Epithelial cell of prostate (primary cell): ENCODE results near the gene POMT2.
A peak's percentile ranks its signal among the peaks of the same experiment; 100 is the strongest.
"Not testable (repeated sequence)": the region's sequence is repeated elsewhere in the genome, so short reads cannot be mapped to it uniquely, and the experiment has no call there.

Experiments used
- DNase-seq: peaks from one replicate; pipeline ENCODE4 v3.0.0-alpha.2; 2011; ENCODE audit warnings: low read depth, low spot score
- H3K27ac ChIP-seq: fragments of 450-650 bp; 2 replicates; pipeline ENCODE4 v1.5.1; 2017; ENCODE audit warnings: mild to moderate bottlenecking

POMT2 gene

DNA sequence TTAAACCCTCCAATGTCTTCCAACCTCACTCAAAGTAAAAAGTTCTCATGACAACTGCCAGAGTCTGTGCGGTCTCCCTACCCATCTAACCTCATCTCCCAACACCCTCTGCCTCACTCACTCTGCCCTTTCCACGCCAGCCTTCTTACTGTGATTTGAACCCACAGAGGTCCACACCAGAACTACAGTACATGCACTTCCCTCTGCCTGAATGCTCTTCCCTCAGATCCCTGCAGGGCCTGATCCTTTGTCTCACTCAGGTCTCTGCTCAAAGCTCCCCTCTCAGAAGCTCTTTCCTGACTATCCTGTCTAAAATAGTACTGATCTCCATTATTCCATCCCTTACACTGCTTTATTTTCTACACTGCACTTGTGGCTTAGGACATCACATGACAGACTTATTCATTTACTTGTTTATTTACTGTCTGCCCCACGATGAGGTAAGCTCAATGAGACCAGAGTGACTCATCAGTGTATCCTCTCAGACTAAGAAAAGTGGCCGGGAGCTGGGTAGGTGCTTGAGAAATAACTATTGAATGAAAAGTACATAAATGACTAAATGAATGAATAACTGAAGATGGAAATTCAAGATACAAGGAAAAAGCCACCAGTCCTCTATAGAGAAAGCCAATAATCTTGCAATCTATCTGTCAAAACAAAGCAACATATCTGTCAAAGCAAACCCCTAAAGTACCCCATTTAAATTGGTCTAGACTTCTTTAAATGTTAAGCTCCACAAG lies 17.1 kb downstream of the POMT2 start:
- peak overlapping the region; percentile 77 for H3K27ac ChIP-seq
- DNase-seq = peak; percentile 96

DNA sequence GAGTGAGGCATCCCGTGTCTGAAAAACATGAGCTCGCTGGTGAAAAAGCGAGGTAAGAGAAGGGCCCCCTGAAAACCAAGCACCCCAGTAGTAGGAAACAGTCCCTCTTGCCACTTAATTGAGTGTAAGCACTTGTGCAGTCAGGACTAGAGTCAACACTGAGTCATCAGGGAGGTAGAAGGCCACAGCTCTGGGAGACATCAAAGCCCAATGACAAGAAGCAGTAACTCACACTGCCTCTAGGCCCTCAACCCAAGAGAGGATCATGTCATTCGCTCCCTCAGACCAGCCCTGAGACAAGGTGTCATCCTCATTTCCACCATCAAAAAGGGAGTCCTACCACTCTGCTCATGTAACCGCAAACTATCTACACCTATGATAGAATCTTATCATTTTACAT lies 17.8 kb downstream of the POMT2 start:
- peak; percentile 86 for DNase-seq
- peak overlapping the region; percentile 77 for H3K27ac ChIP-seq

DNA sequence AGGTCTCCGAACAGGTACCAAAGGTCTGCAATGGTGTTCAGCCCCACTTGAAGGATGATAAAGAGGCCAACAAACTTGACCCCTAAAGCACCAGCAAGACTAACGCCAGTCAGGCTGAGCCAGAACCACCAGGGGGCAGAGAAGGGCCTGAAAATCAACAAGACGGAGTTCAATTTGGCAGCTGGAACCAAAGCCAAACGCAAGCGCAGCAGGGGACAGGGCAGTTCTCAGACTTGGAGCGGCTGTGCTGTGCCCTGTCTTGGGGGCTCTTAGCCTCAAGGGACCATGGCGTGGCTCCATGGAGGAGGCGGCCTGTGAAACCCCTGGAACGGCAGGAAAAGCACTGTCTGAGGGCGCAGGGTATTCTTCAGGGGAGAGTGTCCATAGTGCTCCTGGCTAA lies 19.6 kb downstream of the POMT2 start:
- no peak overlapping the region for H3K27ac ChIP-seq
- peak; percentile 36 for DNase-seq

GRCh38 chr14:77299771-77300170 lies 20.9 kb downstream of the POMT2 start:
- no peak overlapping the region for H3K27ac ChIP-seq
- no peak for DNase-seq

- no peak for DNase-seq
Observed at GRCh38 chr14:77296906-77297305, 23.8 kb downstream of the POMT2 start.

DNA sequence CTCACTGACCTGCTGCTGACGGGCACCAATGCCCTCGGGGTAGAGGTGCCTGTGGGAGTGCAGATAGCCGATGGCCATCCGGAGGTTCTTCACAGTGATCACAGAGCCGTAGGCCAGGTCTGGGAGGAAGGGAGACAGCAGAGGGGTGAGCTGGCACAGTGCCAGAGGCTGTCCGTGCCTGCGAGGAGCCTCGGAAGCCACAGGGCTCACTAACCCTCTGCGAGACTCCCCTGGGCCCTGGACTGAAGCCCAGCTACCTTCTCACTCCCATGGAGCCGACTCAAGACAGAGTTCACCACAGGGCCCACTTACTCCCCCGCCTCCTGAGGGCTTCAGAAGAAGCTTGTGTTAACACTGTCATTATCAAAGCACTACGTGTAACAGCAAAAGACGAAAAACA lies 24.5 kb downstream of the POMT2 start:
- no peak overlapping the region for H3K27ac ChIP-seq
- no peak for DNase-seq

More at GRCh38 chr14:77296906-77297305, 23.8 kb downstream of the POMT2 start:
- no peak overlapping the region for H3K27ac ChIP-seq

- no peak overlapping the region for H3K27ac ChIP-seq
- no peak for DNase-seq
Observed at GRCh38 chr14:77290705-77291104, 30.0 kb downstream of the POMT2 start.

DNA sequence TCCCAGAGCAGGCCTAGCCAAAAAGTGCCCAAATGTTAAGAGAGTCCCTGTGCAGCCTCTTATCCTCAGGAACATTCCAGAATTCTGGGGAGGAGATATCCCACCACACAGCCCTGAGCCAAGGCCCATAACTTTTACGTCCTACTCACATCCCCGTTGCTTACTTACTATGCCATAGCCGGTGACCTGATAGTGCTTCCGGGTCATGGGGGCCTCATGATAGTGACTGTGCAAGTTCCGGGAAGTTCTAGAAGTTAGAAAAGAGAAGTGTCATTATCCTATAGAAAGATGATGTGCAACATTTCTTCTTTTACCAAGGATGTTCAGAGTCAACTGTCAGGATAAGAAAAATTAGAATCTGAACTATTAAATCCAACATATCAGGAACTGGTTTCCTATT lies 34.1 kb downstream of the POMT2 start:
- H3K27ac ChIP-seq = no peak overlapping the region
- DNase-seq = no peak

GRCh38 chr14:77284466-77284865 lies 36.2 kb downstream of the POMT2 start:
- H3K27ac ChIP-seq = no peak overlapping the region
- no peak for DNase-seq

- no peak for DNase-seq
- no peak overlapping the region for H3K27ac ChIP-seq
Observed at GRCh38 chr14:77284066-77284465, 36.6 kb downstream of the POMT2 start.

DNA sequence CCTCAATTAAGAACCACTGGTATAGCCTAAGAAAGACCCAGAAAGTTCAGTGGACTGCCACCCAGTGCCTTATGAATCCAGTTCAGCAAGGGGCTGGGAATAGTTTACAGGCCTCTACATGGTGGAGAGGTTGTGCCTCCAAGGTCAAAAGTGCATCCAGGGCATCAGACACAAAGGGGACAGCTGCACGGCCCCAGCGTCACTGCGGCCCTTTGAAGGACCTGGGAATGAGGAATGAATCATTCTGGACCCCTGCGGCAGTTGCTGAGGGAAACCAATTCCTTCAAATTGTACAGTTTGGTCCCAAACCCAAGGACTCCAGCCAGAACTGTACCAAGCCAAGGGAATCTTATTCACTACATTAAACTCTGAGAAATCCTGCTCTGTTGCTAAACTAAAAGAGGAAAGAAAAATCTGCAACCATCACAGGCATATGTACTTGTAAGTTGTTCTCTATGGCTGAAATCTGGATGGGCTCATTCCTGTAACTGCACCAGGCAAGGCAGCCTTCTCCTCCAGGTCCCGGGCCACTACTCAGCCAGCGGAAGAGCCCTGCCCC lies 38.8 kb downstream of the POMT2 start:
- H3K27ac ChIP-seq = no peak overlapping the region
- DNase-seq = no peak

- H3K27ac ChIP-seq, DNase-seq: not testable (repeated sequence)
Observed at GRCh38 chr14:77280921-77281320, 39.8 kb downstream of the POMT2 start.

- H3K27ac ChIP-seq = no peak overlapping the region
- DNase-seq = no peak
Observed at GRCh38 chr14:77279719-77280118, 41.0 kb downstream of the POMT2 start.

- no peak for DNase-seq
- no peak overlapping the region for H3K27ac ChIP-seq
Observed at GRCh38 chr14:77278461-77279230, 42.0 kb downstream of the POMT2 start.

- DNase-seq = no peak
- no peak overlapping the region for H3K27ac ChIP-seq
Observed at GRCh38 chr14:77276959-77277358, 43.7 kb downstream of the POMT2 start.

- no peak overlapping the region for H3K27ac ChIP-seq
- DNase-seq = no peak
Observed at GRCh38 chr14:77276295-77276935, 44.3 kb downstream of the POMT2 start.

- H3K27ac ChIP-seq = no peak overlapping the region
Observed at GRCh38 chr14:77275601-77276017, 45.1 kb downstream of the POMT2 start.

GRCh38 chr14:77275041-77275580 lies 45.6 kb downstream of the POMT2 start:
- no peak overlapping the region for H3K27ac ChIP-seq
- no peak for DNase-seq

More at GRCh38 chr14:77275601-77276017, 45.1 kb downstream of the POMT2 start:
- DNase-seq = no peak

DNA sequence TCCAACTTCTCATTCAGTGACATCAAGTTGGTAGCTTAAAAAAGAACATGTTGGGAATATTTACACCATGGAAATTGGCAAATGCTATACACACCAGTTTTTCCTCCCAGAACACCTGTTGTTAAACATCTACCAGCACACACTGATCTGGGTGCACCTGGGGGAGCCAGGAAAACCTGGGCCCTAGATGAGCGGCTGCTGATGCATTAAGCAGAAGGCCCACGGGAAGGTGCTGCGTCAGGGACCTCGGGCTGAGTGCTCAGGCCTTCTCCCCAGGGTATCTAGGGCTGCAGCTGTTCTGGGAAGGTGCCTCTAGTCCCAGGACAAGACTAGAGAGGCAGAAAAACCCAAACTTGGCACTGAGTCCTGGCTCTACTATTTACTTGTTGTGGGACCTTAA lies 46.9 kb downstream of the POMT2 start:
- DNase-seq = no peak
- no peak overlapping the region for H3K27ac ChIP-seq

- H3K27ac ChIP-seq = no peak overlapping the region
- no peak for DNase-seq
Observed at GRCh38 chr14:77272261-77272660, 48.4 kb downstream of the POMT2 start.
